D721Med (cell line): Measurements from ENCODE around the gene C9orf72.

Experiments used
- DNase-seq: peaks from one replicate; pipeline ENCODE4 v3.0.0; 2011; ENCODE audit warnings: low spot score; ENCODE audit not compliant: insufficient read length
- FAIRE-seq: peaks from 2 replicates; lab custom pipeline; 2011; peaks lifted over from hg19 to GRCh38; lab: Jason Lieb, UNC
- CTCF ChIP-seq: IDR thresholded peaks from 2 replicates; pipeline ENCODE4 v1.5.1; 2012; ENCODE audit warnings: mild to moderate bottlenecking, control low read depth; ENCODE audit not compliant: insufficient read depth; ENCODE audit errors: missing control alignments

Gene C9orf72

GRCh38 chr9:27602954-27603353, 29.7 kb upstream of the C9orf72 start:
- DNase-seq (no peak), FAIRE-seq (no peak)
- TF ChIP-seq CTCF, result no peak

- DNase-seq, result no peak
- no peak for FAIRE-seq
- TF ChIP-seq CTCF, result no peak
These were observed 29.0 kb upstream of the C9orf72 start for GRCh38 chr9:27602142-27602861.

- no peak for TF ChIP-seq CTCF
- FAIRE-seq, result no peak
- no peak for DNase-seq
These were observed 28.1 kb upstream of the C9orf72 start for GRCh38 chr9:27601396-27601795.

GRCh38 chr9:27600256-27600655, 27.0 kb upstream of the C9orf72 start:
- no peak for TF ChIP-seq CTCF
- DNase-seq (no peak), FAIRE-seq (no peak)

- DNase-seq, result no peak
- FAIRE-seq, result no peak
- TF ChIP-seq CTCF, result no peak
These were observed 26.6 kb upstream of the C9orf72 start for GRCh38 chr9:27599870-27600238.

GRCh38 chr9:27599102-27599869, 26.0 kb upstream of the C9orf72 start:
- TF ChIP-seq CTCF, result no peak
- FAIRE-seq (no peak), DNase-seq (no peak)

GRCh38 chr9:27595733-27596132, 22.5 kb upstream of the C9orf72 start:
- no peak for TF ChIP-seq CTCF
- FAIRE-seq (no peak), DNase-seq (no peak)
